ENCODE data around the gene CELF2.
"Not testable (repeated sequence)": the region's sequence is repeated elsewhere in the genome, so short reads cannot be mapped to it uniquely, and the experiment has no call there.

The CELF2 gene

GRCh38 chr10:11118686-11119085, 101.0 kb downstream of the CELF2 start:
- no peak for DNase-seq
- Mint-ChIP-seq H3K27me3 (ENCODE audit: low read depth, poor library complexity) (peaks cover 8% of the 10 kb centered on the region), H3K4me1 (no peaks in the 10 kb centered on the region), H3K4me3 (no peak overlapping the region), H3K36me3 (ENCODE audit: low read depth) (no peaks in the 10 kb centered on the region), H3K27ac (no peak overlapping the region), H3K9me3 (no peaks in the 10 kb centered on the region)
- no peak for TF ChIP-seq CTCF (IDR thresholded peaks at IDR 0.05)

DNA sequence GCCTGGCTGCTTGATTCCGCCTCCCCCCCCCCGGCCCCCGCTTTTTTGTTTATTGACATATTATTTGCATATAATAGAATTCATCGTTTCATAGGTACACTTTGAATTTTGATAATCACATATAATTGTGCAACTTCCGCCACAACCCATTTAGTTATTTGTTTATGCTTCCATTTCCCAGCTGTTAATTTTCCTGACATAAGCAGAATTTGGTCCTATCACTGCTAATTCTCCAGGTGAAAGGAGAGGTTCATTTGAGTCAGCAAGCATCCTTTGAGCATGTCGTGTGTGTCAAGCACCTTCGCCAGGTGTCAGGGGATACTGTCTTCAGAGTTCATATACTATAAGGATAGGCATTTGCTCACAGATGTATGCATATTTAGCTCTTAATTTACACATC, 102.2 kb downstream of the CELF2 start:
- TF ChIP-seq CTCF (IDR thresholded peaks at IDR 0.05) = no peak
- H3K4me3 Mint-ChIP-seq = no peak overlapping the region
- H3K36me3 Mint-ChIP-seq (ENCODE audit: low read depth) = no peaks in the 10 kb centered on the region
- H3K4me1 Mint-ChIP-seq = peaks cover 1% of the 10 kb centered on the region
- H3K27me3 Mint-ChIP-seq (ENCODE audit: low read depth, poor library complexity) = peaks cover 12% of the 10 kb centered on the region
- DNase-seq = no peak
- no peak overlapping the region for H3K27ac Mint-ChIP-seq
- no peaks in the 10 kb centered on the region for H3K9me3 Mint-ChIP-seq

DNA sequence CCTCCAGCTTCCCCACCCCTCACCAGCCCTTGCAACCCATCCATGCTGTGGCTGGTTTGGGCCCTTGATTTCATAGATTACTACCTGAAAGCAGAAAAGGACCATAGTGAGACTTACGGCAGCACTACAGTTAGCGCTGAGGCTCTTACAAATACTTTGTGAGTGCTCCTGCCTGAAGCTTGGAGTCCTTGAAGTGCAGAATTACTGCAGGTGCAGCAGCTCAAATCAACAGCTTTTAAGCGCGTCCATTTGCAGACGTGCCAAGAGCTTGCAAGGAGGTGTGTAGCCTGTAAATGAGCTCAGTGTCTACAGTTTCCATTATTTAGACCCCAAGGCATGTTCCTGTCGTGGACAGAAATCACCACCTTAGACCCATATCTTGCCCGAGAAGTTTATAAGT, 103.0 kb downstream of the CELF2 start:
- Mint-ChIP-seq H3K4me3 (no peak overlapping the region), H3K9me3 (no peaks in the 10 kb centered on the region), H3K36me3 (ENCODE audit: low read depth) (no peaks in the 10 kb centered on the region), H3K4me1 (peaks cover 10% of the 10 kb centered on the region), H3K27ac (no peak overlapping the region), H3K27me3 (ENCODE audit: low read depth, poor library complexity) (peaks cover 14% of the 10 kb centered on the region)
- no peak for DNase-seq
- no peak for TF ChIP-seq CTCF (IDR thresholded peaks at IDR 0.05)

DNA sequence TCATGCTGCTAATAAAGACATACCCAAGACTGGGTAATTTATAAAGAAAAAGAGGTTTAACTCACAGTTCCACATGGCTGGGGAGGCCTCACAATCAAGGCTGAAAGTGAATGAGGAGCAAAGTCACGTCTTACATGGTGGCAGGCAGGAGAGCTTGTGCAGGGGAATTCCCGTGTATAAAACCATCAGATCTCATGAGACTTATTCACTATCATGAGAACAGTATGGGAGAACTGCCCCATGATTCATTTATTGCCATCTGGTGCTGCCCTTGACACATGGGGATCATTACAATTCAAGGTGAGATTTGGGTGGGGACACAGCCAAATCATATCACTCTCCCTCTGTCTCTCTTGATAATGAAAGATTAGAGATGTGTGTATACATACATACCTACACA, 106.2 kb downstream of the CELF2 start:
- not testable (repeated sequence) for H3K4me3 Mint-ChIP-seq

DNA sequence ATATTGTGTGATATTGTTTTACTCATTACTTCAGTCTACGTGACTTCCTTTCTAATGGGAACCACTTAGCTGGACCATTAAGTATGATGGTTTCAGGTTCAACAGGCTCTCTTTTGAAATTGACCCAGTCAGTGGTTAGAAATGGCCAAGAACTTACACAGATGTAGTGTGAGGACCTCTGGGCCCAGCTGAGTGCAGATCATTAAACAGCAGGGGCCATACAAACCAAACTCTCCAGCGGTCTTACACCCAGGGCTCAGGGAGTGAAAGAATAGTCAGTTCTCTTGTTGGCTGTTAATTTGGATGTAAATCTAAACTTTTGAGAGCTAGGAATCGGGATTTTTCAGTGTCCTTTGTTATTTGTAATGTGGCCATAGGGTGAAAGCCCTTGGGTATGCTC, 107.3 kb downstream of the CELF2 start:
- no peak for TF ChIP-seq CTCF (IDR thresholded peaks at IDR 0.05)
- Mint-ChIP-seq H3K27me3 (ENCODE audit: low read depth, poor library complexity) (peaks cover 14% of the 10 kb centered on the region), H3K4me1 (peaks cover 21% of the 10 kb centered on the region), H3K36me3 (ENCODE audit: low read depth) (no peaks in the 10 kb centered on the region), H3K27ac (no peak overlapping the region), H3K4me3 (no peak overlapping the region), H3K9me3 (peaks cover 25% of the 10 kb centered on the region)
- DNase-seq = no peak

More for the DNA sequence above, 106.2 kb downstream of the CELF2 start:
- H3K9me3 Mint-ChIP-seq = peaks cover 14% of the 10 kb centered on the region
- not testable (repeated sequence) for H3K27ac Mint-ChIP-seq; H3K36me3 Mint-ChIP-seq (ENCODE audit: low read depth); DNase-seq
- peaks cover 14% of the 10 kb centered on the region for H3K27me3 Mint-ChIP-seq (ENCODE audit: low read depth, poor library complexity)
- H3K4me1 Mint-ChIP-seq = peaks cover 16% of the 10 kb centered on the region

GRCh38 chr10:11127017-11127416, 109.3 kb downstream of the CELF2 start:
- not testable (repeated sequence) for H3K4me3 Mint-ChIP-seq; H3K36me3 Mint-ChIP-seq (ENCODE audit: low read depth); DNase-seq; H3K27ac Mint-ChIP-seq
- H3K27me3 Mint-ChIP-seq (ENCODE audit: low read depth, poor library complexity) = peaks cover 11% of the 10 kb centered on the region
- peaks cover 24% of the 10 kb centered on the region for H3K4me1 Mint-ChIP-seq
- H3K9me3 Mint-ChIP-seq = peaks cover 25% of the 10 kb centered on the region

- H3K4me1 Mint-ChIP-seq = peaks cover 34% of the 10 kb centered on the region
- peaks cover 25% of the 10 kb centered on the region for H3K9me3 Mint-ChIP-seq
- H3K27ac Mint-ChIP-seq = no peak overlapping the region
- no peak for TF ChIP-seq CTCF (IDR thresholded peaks at IDR 0.05)
- no peaks in the 10 kb centered on the region for H3K36me3 Mint-ChIP-seq (ENCODE audit: low read depth)
- DNase-seq = no peak
- no peak overlapping the region for H3K4me3 Mint-ChIP-seq
- no peaks in the 10 kb centered on the region for H3K27me3 Mint-ChIP-seq (ENCODE audit: low read depth, poor library complexity)
Measured at GRCh38 chr10:11131112-11131639, 113.5 kb downstream of the CELF2 start.
